ENCODE results near the gene LKAAEAR1. TPM values are rescaled to one million over a fixed set of nuclear protein-coding genes. Genes with fewer than 3 reads are reported as not detected.
A peak's percentile ranks its signal among the peaks of the same experiment; 100 is the strongest.

The LKAAEAR1 gene
- total and polyA plus RNA-seq, 2 of the 13 experiments (the other 11 are each of a cell fraction or from before 2014, with no cell fraction given): not detected

- TF ChIP-seq TERF1 (CRISPR knock-in tag; IDR thresholded peaks at IDR 0.05) (peak; percentile 94; the same call in 1 of the 2 replicates), KLF15 (CRISPR knock-in tag; IDR thresholded peaks at IDR 0.05; ENCODE audit: borderline replicate concordance) (peak; percentile 54; the same call in 1 of the 2 replicates), THYN1 (CRISPR knock-in tag; IDR thresholded peaks at IDR 0.05; ENCODE audit: borderline replicate concordance, low read depth) (no peak; the same call in 1 of the 2 replicates), ZNF280B (CRISPR knock-in tag; IDR thresholded peaks at IDR 0.05; ENCODE audit: borderline replicate concordance) (peak; percentile 26), ZNF570 (CRISPR knock-in tag; IDR thresholded peaks at IDR 0.05; ENCODE audit: borderline replicate concordance) (no peak), SRSF4 (IDR thresholded peaks at IDR 0.05; ENCODE audit: low read depth, low read length, poor library complexity, severe bottlenecking) (no peak), THAP7 (CRISPR knock-in tag; IDR thresholded peaks at IDR 0.05) (no peak), ZNF646 (CRISPR knock-in tag; IDR thresholded peaks at IDR 0.05) (peak; percentile 28; the same call in 1 of the 2 replicates), ARNT (IDR thresholded peaks at IDR 0.05) (no peak), PLRG1 (conservative IDR thresholded peaks at IDR 0.05) (no peak), XBP1 (CRISPR knock-in tag; IDR thresholded peaks at IDR 0.05) (no peak), POLR2G (IDR thresholded peaks at IDR 0.05; ENCODE audit: low read depth, low read length) (peak; percentile 76), ZC3H4 (CRISPR knock-in tag; IDR thresholded peaks at IDR 0.05; ENCODE audit: borderline replicate concordance) (no peak), RORA (CRISPR knock-in tag; IDR thresholded peaks at IDR 0.05) (no peak), ZNF572 (CRISPR knock-in tag; IDR thresholded peaks at IDR 0.05) (no peak), ZNF382 (CRISPR knock-in tag; IDR thresholded peaks at IDR 0.05; ENCODE audit: borderline replicate concordance) (no peak), KAT2B (IDR thresholded peaks at IDR 0.05; ENCODE audit: borderline replicate concordance, low read depth, low read length) (no peak)
These were observed 28.1 kb downstream of the LKAAEAR1 start (continued) for GRCh38 chr20:64055893-64056638.

All from HepG2 (cell line).